OCI-LY7 (cell line): Measurements from ENCODE around the gene CLMP. TPM values are rescaled to one million over a fixed set of nuclear protein-coding genes. Genes with fewer than 3 reads are reported as not detected.

Experiments
- BruUV-seq: library from RNA; stranded (reverse); fragments of 400-500 nt; replicated peaks from 2 replicates; lab custom pipeline; 2021; lab: Mats Ljungman, UMichigan
- CTCF ChIA-PET: fragments of 300-600 bp; sonication (Branson Sonifier 250); formaldehyde crosslinking; loops from one replicate; lab custom pipeline; 2022; ENCODE audit warnings: antibody characterized with exemption; ENCODE audit not compliant: unreplicated experiment; lab: Charles Lee
- POLR2A ChIA-PET: fragments of 300-600 bp; sonication (Branson Sonifier 250); formaldehyde crosslinking; loops from one replicate; lab custom pipeline; 2022; ENCODE audit warnings: antibody characterized with exemption; lab: Charles Lee
- DNase-seq: peaks from one replicate; pipeline ENCODE4 v3.0.0-alpha.2; 2015; ENCODE audit warnings: low spot score
- H2AFZ ChIP-seq: fragments of 200-600 bp; sonication (generic), shearing (Covaris generic); 2 replicates; pipeline ENCODE4 v1.6.1; 2014; ENCODE audit warnings: mild to moderate bottlenecking, antibody characterized with exemption, low read length, moderate library complexity
- H3K27ac ChIP-seq: fragments of 200-600 bp; sonication (generic); 2 replicates; pipeline ENCODE4 v1.5.1; 2014; ENCODE audit warnings: mixed run types, low read depth, mild to moderate bottlenecking, moderate library complexity, low read length, inconsistent platforms; ENCODE audit not compliant: poor library complexity, severe bottlenecking
- H3K36me3 ChIP-seq: fragments of 200-600 bp; sonication (generic); 2 replicates; pipeline ENCODE4 v1.6.1; 2014; ENCODE audit warnings: mild to moderate bottlenecking, antibody characterized with exemption, low read length, moderate library complexity, mixed read lengths; ENCODE audit not compliant: insufficient read depth
- H3K4me1 ChIP-seq: fragments of 200-600 bp; sonication (generic); 2 replicates; pipeline ENCODE4 v1.5.1; 2014; ENCODE audit warnings: mild to moderate bottlenecking, low read length; ENCODE audit not compliant: insufficient read depth, poor library complexity, severe bottlenecking
- H3K4me2 ChIP-seq: fragments of 200-600 bp; sonication (generic); 2 replicates; pipeline ENCODE4 v1.6.1; 2014; ENCODE audit warnings: mild to moderate bottlenecking, low read length
- H3K4me3 ChIP-seq: fragments of 200-600 bp; sonication (generic); 2 replicates; pipeline ENCODE4 v1.5.1; 2014; ENCODE audit warnings: mild to moderate bottlenecking, low read depth, low read length; ENCODE audit not compliant: poor library complexity, severe bottlenecking
- H3K79me2 ChIP-seq: fragments of 200-600 bp; sonication (generic); 2 replicates; pipeline ENCODE4 v1.6.1; 2016; ENCODE audit warnings: low read depth, mild to moderate bottlenecking, low read length, moderate library complexity, mixed read lengths; ENCODE audit not compliant: insufficient read depth
- H3K9me2 ChIP-seq: fragments of 200-600 bp; sonication (generic); 2 replicates; pipeline ENCODE4 v1.6.1; 2016; ENCODE audit warnings: mild to moderate bottlenecking, low read length, mixed read lengths; ENCODE audit not compliant: insufficient read depth
- H3K9me3 ChIP-seq: fragments of 200-600 bp; sonication (generic); 2 replicates; pipeline ENCODE4 v1.6.1; 2014; ENCODE audit warnings: mild to moderate bottlenecking, mixed run types, low read length, mixed read lengths
- H4K20me1 ChIP-seq: fragments of 200-600 bp; sonication (generic); 2 replicates; pipeline ENCODE4 v1.6.1; 2014; ENCODE audit warnings: mild to moderate bottlenecking, antibody characterized with exemption, low read length, moderate library complexity, mixed read lengths; ENCODE audit not compliant: insufficient read depth
- EZH2phosphoT487 ChIP-seq: fragments of 200-600 bp; sonication (generic); IDR thresholded peaks from 2 replicates; pipeline ENCODE4 v1.6.1; 2018; ENCODE audit warnings: low read depth, borderline replicate concordance, mild to moderate bottlenecking, mixed run types, antibody characterized with exemption, low read length, moderate library complexity, mixed read lengths
- intact Hi-C: fragments of 100-400 bp; cut with micrococcal nuclease; formaldehyde crosslinking; loops from one replicate; pipeline ENCODE4 v1.10.0; 2022; ENCODE audit not compliant: unreplicated experiment
- total RNA-seq, 2 experiments: library from RNA; depleted of rRNA in 1 of 2; stranded (reverse); fragments of >200 nt in 1 of 2; shearing (Covaris generic) in 1 of 2; gene quantifications; 2 replicates each; pipeline ENCODE4 v1.2.3, GENCODE V29; 2014 to 2022
- TF ChIP-seq, protein P1 (sequence below): fragments of 200-600 bp; sonication (generic); conservative IDR thresholded peaks from 2 replicates; pipeline ENCODE4 v1.5.1; 2014; ENCODE audit warnings: mild to moderate bottlenecking, antibody characterized with exemption, low read length, moderate library complexity, mixed read lengths

Gene CLMP
- total RNA-seq, 2 experiments from 2014 or later = not detected

- ChIA-PET POLR2A (no interaction called here), CTCF (interaction anchor here (1.1 kb wide), 1 partner anchor 13 kb away, joined by 3 read pairs; no protein-coding TSS in a partner anchor)
- TF ChIP-seq, protein P1, sequence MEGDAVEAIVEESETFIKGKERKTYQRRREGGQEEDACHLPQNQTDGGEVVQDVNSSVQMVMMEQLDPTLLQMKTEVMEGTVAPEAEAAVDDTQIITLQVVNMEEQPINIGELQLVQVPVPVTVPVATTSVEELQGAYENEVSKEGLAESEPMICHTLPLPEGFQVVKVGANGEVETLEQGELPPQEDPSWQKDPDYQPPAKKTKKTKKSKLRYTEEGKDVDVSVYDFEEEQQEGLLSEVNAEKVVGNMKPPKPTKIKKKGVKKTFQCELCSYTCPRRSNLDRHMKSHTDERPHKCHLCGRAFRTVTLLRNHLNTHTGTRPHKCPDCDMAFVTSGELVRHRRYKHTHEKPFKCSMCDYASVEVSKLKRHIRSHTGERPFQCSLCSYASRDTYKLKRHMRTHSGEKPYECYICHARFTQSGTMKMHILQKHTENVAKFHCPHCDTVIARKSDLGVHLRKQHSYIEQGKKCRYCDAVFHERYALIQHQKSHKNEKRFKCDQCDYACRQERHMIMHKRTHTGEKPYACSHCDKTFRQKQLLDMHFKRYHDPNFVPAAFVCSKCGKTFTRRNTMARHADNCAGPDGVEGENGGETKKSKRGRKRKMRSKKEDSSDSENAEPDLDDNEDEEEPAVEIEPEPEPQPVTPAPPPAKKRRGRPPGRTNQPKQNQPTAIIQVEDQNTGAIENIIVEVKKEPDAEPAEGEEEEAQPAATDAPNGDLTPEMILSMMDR = no peak
- TF ChIP-seq EZH2phosphoT487 = no peak
- DNase-seq = no peak
- no peak overlapping the region for H3K4me3 ChIP-seq
- peaks cover 7% of the 10 kb centered on the region for H3K4me1 ChIP-seq
- peak overlapping the region; percentile 24; the same call in 1 of the 2 replicates for H3K4me2 ChIP-seq
- H3K9me2 ChIP-seq = no peaks in the 10 kb centered on the region
- no peak overlapping the region for H3K27ac ChIP-seq
- no peaks in the 10 kb centered on the region for H4K20me1 ChIP-seq
- no peaks in the 10 kb centered on the region for H3K9me3 ChIP-seq
- peak overlapping the region; percentile 34; the same call in 1 of the 2 replicates for H2AFZ ChIP-seq
- no TSS peak for BruUV-seq
- intact Hi-C loops = no loop called here
- no peaks in the 10 kb centered on the region for H3K36me3 ChIP-seq
- no peaks in the 10 kb centered on the region for H3K79me2 ChIP-seq
Measured at GRCh38 chr11:123233975-123234334, 38.9 kb upstream of the CLMP start.

- no peaks in the 10 kb centered on the region for H3K79me2 ChIP-seq
- H3K9me3 ChIP-seq = no peaks in the 10 kb centered on the region
- H3K27ac ChIP-seq = no peak overlapping the region
- BruUV-seq = no TSS peak
- DNase-seq = no peak
- ChIA-PET POLR2A (no interaction called here), CTCF (interaction anchor here (1.1 kb wide), 1 partner anchor 14 kb away, joined by 3 read pairs; no protein-coding TSS in a partner anchor)
- H3K36me3 ChIP-seq = no peaks in the 10 kb centered on the region
- TF ChIP-seq, protein P1 = no peak
- TF ChIP-seq EZH2phosphoT487 = no peak
- H3K4me2 ChIP-seq = peak overlapping the region; percentile 24; the same call in 1 of the 2 replicates
- H3K4me3 ChIP-seq = no peak overlapping the region
- no peaks in the 10 kb centered on the region for H3K9me2 ChIP-seq
- H3K4me1 ChIP-seq = peaks cover 7% of the 10 kb centered on the region
- peak overlapping the region; percentile 34; the same call in 1 of the 2 replicates for H2AFZ ChIP-seq
- intact Hi-C loops = no loop called here
- no peaks in the 10 kb centered on the region for H4K20me1 ChIP-seq
Measured at GRCh38 chr11:123233280-123233974, 38.4 kb upstream of the CLMP start.

- TF ChIP-seq, protein P1 = no peak
- no peak for TF ChIP-seq EZH2phosphoT487
- no peaks in the 10 kb centered on the region for H3K79me2 ChIP-seq
- no TSS peak for BruUV-seq
- H3K9me3 ChIP-seq = no peaks in the 10 kb centered on the region
- ChIA-PET CTCF (no interaction called here), POLR2A (interaction anchor here (0.6 kb wide), 3 partner anchors 178 to 908 kb away, joined by 3 read pairs; no protein-coding TSS in a partner anchor)
- H3K27ac ChIP-seq = no peak overlapping the region
- H2AFZ ChIP-seq = no peak overlapping the region
- H3K4me1 ChIP-seq = peaks cover 7% of the 10 kb centered on the region
- no peaks in the 10 kb centered on the region for H3K36me3 ChIP-seq
- no peak overlapping the region for H3K4me3 ChIP-seq
- no peaks in the 10 kb centered on the region for H3K9me2 ChIP-seq
- no peak for DNase-seq
- no peak overlapping the region for H3K4me2 ChIP-seq
- intact Hi-C loops = no loop called here
- H4K20me1 ChIP-seq = no peaks in the 10 kb centered on the region
Measured at GRCh38 chr11:123231777-123232176, 36.7 kb upstream of the CLMP start.
